ENCODE measurements around the gene FGFR2. TPM values are rescaled to one million over a fixed set of nuclear protein-coding genes. Genes with fewer than 3 reads are reported as not detected.

FGFR2 gene
- total and polyA plus RNA-seq, 9 of the 15 experiments (the other 6 are each of a cell fraction or from before 2014, with no cell fraction given): 0.20 TPM; not detected in 8

DNA sequence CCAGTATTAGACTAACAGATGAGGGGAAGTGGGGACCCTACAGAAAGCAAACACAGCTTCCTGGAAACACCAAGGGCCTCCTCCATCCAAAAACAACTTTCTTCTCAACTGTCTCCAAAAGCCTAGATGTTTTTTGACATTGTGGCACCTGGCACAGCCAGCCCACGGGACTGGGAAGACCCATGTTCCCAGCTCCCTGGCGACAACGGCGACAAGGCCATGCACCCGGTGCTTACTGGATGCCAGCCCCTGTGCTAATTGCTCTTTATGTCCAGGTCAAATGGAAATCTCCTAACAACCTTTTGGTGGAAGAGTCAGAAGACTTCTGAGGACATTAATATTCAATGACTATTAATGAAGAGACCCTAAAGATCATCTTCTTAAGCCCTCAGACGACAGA lies 7.1 kb downstream of the FGFR2 start:
- no peak for ATAC-seq
- H3K9ac ChIP-seq (ENCODE audit: insufficient read depth in 1 of 2, low read depth in 2 of 2, low read length in 2 of 2): no peak overlapping the region
- ChIA-PET POLR2A (interaction anchor here (0.8 to 1.8 kb wide), 2 partner anchors 9 to 20 kb away, joined by 3 to 6 read pairs; no protein-coding TSS in a partner anchor), CTCF (ENCODE audit: low intra/inter-chr PET ratio) (no interaction called here)
- no peak overlapping the region for H2AFZ ChIP-seq (ENCODE audit: low read depth, low read length)
- WGBS (ENCODE audit: insufficient coverage, low coverage, missing lambda C conversion rate): 2% methylated on average over 6 of the region's 6 CpGs
- no peak overlapping the region for H3K4me2 ChIP-seq (ENCODE audit: insufficient read depth, low read length)
- H3K79me2 ChIP-seq (ENCODE audit: control insufficient read depth, insufficient read depth, low read length): no peaks in the 10 kb centered on the region
- no peak for DNase-seq (ENCODE audit: extremely low read depth in 1 of 4, low spot score in 3 of 4)
- intact Hi-C loops (cut with micrococcal nuclease) (no loop called here), in situ Hi-C loops (cut with MboI) (no loop called here)
- H3K4me3 ChIP-seq: no peak overlapping the region
- H4K20me1 ChIP-seq (replicated peaks; ENCODE audit: control insufficient read depth, insufficient read depth, low read length): no peaks in the 10 kb centered on the region
- no peak for FAIRE-seq
- H3K9me1 ChIP-seq (ENCODE audit: control insufficient read depth, insufficient read depth, low read length): no peaks in the 10 kb centered on the region
- H3K27me3 ChIP-seq (ENCODE audit: control insufficient read depth in 2 of 2, insufficient read depth in 2 of 2, low read length in 2 of 2): peaks cover 4 to 18% of the 10 kb centered on the region in 2 experiments; a peak in 4 of 5 replicates
- no peaks in the 10 kb centered on the region for H3K9me3 ChIP-seq (replicated peaks; ENCODE audit: control insufficient read depth, insufficient read depth, low read depth, low read length)
- no peaks in the 10 kb centered on the region for H3K36me3 ChIP-seq (ENCODE audit: control insufficient read depth, insufficient read depth, low read length)
- BruUV-seq (replicated peaks): no TSS peak
- H3K27ac ChIP-seq (ENCODE audit: extremely low read depth, low read depth, low read length): no peak overlapping the region
- H3K4me1 ChIP-seq (replicated peaks in 1 of 2; ENCODE audit: control insufficient read depth in 2 of 2, insufficient read depth in 2 of 2, low read length in 2 of 2): no peaks in the 10 kb centered on the region
- TF ChIP-seq NKRF (IDR thresholded peaks at IDR 0.05; ENCODE audit: borderline replicate concordance) (no peak), KAT7 (CRISPR knock-in tag; IDR thresholded peaks at IDR 0.05; ENCODE audit: borderline replicate concordance) (no peak), BRD4 (IDR thresholded peaks at IDR 0.05) (no peak), ZBTB17 (CRISPR knock-in tag; IDR thresholded peaks at IDR 0.05) (no peak), MAFG (tag; conservative IDR thresholded peaks at IDR 0.05) (no peak), ZNF239 (CRISPR knock-in tag; IDR thresholded peaks at IDR 0.05) (no peak), ZSCAN29 (IDR thresholded peaks at IDR 0.05) (no peak), THRAP3 (IDR thresholded peaks at IDR 0.05; ENCODE audit: borderline replicate concordance) (no peak), EHMT2 (IDR thresholded peaks at IDR 0.05) (no peak), KLF6 (CRISPR knock-in tag; IDR thresholded peaks at IDR 0.05; ENCODE audit: borderline replicate concordance) (no peak), GABPB2 (CRISPR knock-in tag; conservative IDR thresholded peaks at IDR 0.05) (no peak), SMARCE1 (IDR thresholded peaks at IDR 0.05) (no peak), HNRNPK (IDR thresholded peaks at IDR 0.05; ENCODE audit: low read depth, low read length, poor library complexity, severe bottlenecking) (no peak), ZKSCAN3 (CRISPR knock-in tag; IDR thresholded peaks at IDR 0.05) (no peak)
- TF ChIP-seq, protein P1, sequence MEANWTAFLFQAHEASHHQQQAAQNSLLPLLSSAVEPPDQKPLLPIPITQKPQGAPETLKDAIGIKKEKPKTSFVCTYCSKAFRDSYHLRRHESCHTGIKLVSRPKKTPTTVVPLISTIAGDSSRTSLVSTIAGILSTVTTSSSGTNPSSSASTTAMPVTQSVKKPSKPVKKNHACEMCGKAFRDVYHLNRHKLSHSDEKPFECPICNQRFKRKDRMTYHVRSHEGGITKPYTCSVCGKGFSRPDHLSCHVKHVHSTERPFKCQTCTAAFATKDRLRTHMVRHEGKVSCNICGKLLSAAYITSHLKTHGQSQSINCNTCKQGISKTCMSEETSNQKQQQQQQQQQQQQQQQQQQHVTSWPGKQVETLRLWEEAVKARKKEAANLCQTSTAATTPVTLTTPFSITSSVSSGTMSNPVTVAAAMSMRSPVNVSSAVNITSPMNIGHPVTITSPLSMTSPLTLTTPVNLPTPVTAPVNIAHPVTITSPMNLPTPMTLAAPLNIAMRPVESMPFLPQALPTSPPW (CRISPR knock-in tag; IDR thresholded peaks at IDR 0.05): no peak
- TF ChIP-seq, protein P2, sequence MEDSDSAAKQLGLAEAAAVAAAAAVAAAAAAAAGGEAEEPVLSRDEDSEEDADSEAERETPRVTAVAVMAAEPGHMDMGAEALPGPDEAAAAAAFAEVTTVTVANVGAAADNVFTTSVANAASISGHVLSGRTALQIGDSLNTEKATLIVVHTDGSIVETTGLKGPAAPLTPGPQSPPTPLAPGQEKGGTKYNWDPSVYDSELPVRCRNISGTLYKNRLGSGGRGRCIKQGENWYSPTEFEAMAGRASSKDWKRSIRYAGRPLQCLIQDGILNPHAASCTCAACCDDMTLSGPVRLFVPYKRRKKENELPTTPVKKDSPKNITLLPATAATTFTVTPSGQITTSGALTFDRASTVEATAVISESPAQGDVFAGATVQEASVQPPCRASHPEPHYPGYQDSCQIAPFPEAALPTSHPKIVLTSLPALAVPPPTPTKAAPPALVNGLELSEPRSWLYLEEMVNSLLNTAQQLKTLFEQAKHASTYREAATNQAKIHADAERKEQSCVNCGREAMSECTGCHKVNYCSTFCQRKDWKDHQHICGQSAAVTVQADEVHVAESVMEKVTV (CRISPR knock-in tag; IDR thresholded peaks at IDR 0.05): no peak
- TF ChIP-seq, protein P3, sequence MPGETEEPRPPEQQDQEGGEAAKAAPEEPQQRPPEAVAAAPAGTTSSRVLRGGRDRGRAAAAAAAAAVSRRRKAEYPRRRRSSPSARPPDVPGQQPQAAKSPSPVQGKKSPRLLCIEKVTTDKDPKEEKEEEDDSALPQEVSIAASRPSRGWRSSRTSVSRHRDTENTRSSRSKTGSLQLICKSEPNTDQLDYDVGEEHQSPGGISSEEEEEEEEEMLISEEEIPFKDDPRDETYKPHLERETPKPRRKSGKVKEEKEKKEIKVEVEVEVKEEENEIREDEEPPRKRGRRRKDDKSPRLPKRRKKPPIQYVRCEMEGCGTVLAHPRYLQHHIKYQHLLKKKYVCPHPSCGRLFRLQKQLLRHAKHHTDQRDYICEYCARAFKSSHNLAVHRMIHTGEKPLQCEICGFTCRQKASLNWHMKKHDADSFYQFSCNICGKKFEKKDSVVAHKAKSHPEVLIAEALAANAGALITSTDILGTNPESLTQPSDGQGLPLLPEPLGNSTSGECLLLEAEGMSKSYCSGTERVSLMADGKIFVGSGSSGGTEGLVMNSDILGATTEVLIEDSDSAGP (CRISPR knock-in tag; IDR thresholded peaks at IDR 0.05): no peak
